ENCODE measurements around the gene CGRRF1.

GRCh38 chr14:54564868-54565784, 55.4 kb downstream of the CGRRF1 start:
- TF ChIP-seq, protein P1, sequence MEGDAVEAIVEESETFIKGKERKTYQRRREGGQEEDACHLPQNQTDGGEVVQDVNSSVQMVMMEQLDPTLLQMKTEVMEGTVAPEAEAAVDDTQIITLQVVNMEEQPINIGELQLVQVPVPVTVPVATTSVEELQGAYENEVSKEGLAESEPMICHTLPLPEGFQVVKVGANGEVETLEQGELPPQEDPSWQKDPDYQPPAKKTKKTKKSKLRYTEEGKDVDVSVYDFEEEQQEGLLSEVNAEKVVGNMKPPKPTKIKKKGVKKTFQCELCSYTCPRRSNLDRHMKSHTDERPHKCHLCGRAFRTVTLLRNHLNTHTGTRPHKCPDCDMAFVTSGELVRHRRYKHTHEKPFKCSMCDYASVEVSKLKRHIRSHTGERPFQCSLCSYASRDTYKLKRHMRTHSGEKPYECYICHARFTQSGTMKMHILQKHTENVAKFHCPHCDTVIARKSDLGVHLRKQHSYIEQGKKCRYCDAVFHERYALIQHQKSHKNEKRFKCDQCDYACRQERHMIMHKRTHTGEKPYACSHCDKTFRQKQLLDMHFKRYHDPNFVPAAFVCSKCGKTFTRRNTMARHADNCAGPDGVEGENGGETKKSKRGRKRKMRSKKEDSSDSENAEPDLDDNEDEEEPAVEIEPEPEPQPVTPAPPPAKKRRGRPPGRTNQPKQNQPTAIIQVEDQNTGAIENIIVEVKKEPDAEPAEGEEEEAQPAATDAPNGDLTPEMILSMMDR (IDR thresholded peaks at IDR 0.05) = peak in 2 of 5 experiments; percentile 21 to 47
- no peak for TF ChIP-seq POLR2A (IDR thresholded peaks at IDR 0.05)
- TF ChIP-seq EP300 (IDR thresholded peaks at IDR 0.05) = peak in 1 of 2 donors; percentile 63
